HCT116 (cell line): ENCODE data around the gene OTOG. TPM values are rescaled to one million over a fixed set of nuclear protein-coding genes. Genes with fewer than 3 reads are reported as not detected.

ENCODE experiments used
- ATAC-seq: fragments of 200-7000 bp; cut with Tn5 transposase; 2 replicates; pipeline ENCODE4 v1.9.1; 2020; ENCODE audit warnings: mild to moderate bottlenecking, moderate library complexity
- BruUV-seq: library from RNA; stranded (reverse); fragments of 400-500 nt; replicated peaks from 2 replicates; lab custom pipeline; 2021; lab: Mats Ljungman, UMichigan
- CTCF ChIA-PET: fragments of 300-600 bp; sonication (Branson Sonifier 250); formaldehyde crosslinking; loops from one replicate; lab custom pipeline; 2021; ENCODE audit warnings: antibody characterized with exemption; lab: Charles Lee
- POLR2A ChIA-PET: fragments of 300-600, 350-600 bp; sonication (Branson Sonifier 250); formaldehyde crosslinking; loops from one replicate; lab custom pipeline; 2021; ENCODE audit warnings: antibody characterized with exemption; lab: Charles Lee
- RAD21 ChIA-PET, 2 experiments: fragments of 300-600 bp; sonication (Branson Sonifier 250); formaldehyde crosslinking; loops; one replicate each; lab custom pipeline; 2023; ENCODE audit warnings: low total read pairs in 2 of 2; ENCODE audit not compliant: uncharacterized antibody in 2 of 2, unreplicated experiment in 2 of 2, low non-redundant PET in 1 of 2; lab: Charles Lee
- DNase-seq: peaks from one replicate; pipeline ENCODE4 v3.0.0-alpha.2; 2010; ENCODE audit warnings: low read depth, low spot score
- H2AFZ ChIP-seq: fragments of 200-600 bp; shearing (Covaris generic), sonication (generic); 2 replicates; pipeline ENCODE4 v1.6.1; 2017; ENCODE audit warnings: low read depth, mixed run types, mixed read lengths, antibody characterized with exemption, low read length; ENCODE audit not compliant: poor library complexity, severe bottlenecking
- H3K27ac ChIP-seq: 2 replicates; pipeline ENCODE4 v1.5.1; 2012; ENCODE audit warnings: low read depth, low read length
- H3K27me3 ChIP-seq: fragments of 200-600 bp; sonication (generic); 2 replicates; pipeline ENCODE4 v1.6.1; 2016; ENCODE audit warnings: mixed run types, low read length, mixed read lengths; ENCODE audit not compliant: insufficient read depth
- H3K36me3 ChIP-seq, 2 experiments: fragments of 200-500 bp in 1 of 2; fragments of 200-600 bp in 1 of 2; sonication (Bioruptor generic) in 1 of 2; sonication (generic) in 1 of 2; 2 replicates each; pipeline versions ENCODE4 v1.5.1 to v1.6.1; 2014 to 2016; ENCODE audit warnings: low read length in 2 of 2, inconsistent platforms in 1 of 2, mixed read lengths in 1 of 2, mixed run types in 1 of 2; ENCODE audit not compliant: insufficient read depth in 2 of 2, control insufficient read depth in 1 of 2
- H3K4me1 ChIP-seq, 2 experiments: fragments of 200-600 bp in 1 of 2; sonication (generic) in 1 of 2; 2 replicates each; pipeline versions ENCODE4 v1.5.1 to v1.6.1; 2012 to 2017; ENCODE audit warnings: low read length in 2 of 2, inconsistent platforms in 1 of 2, mild to moderate bottlenecking in 1 of 2, mixed read lengths in 1 of 2, mixed run types in 1 of 2, moderate library complexity in 1 of 2; ENCODE audit not compliant: insufficient read depth in 2 of 2, control insufficient read depth in 1 of 2
- H3K4me2 ChIP-seq: fragments of 200-600 bp; sonication (generic); 2 replicates; pipeline ENCODE4 v1.6.1; 2017; ENCODE audit warnings: mixed run types, low read length, mixed read lengths
- H3K4me3 ChIP-seq, 2 experiments: fragments of 200-600 bp in 1 of 2; sonication (generic) in 1 of 2; replicated peaks in 1 of 2; 2 replicates each; pipeline ENCODE4 v1.5.1; 2011 to 2016; ENCODE audit warnings: low read length in 2 of 2, control low read depth in 1 of 2, low read depth in 1 of 2, mild to moderate bottlenecking in 1 of 2, mixed read lengths in 1 of 2, mixed run types in 1 of 2
- H3K79me2 ChIP-seq: fragments of 200-600 bp; sonication (generic); 2 replicates; pipeline ENCODE4 v1.6.1; 2017; ENCODE audit warnings: mild to moderate bottlenecking, mixed run types, low read length, moderate library complexity, mixed read lengths; ENCODE audit not compliant: insufficient read depth
- H3K9ac ChIP-seq: fragments of 200-600 bp; sonication (generic); 2 replicates; pipeline ENCODE4 v1.6.1; 2016; ENCODE audit warnings: low read length, mixed read lengths
- H3K9me2 ChIP-seq: fragments of 200-600 bp; sonication (generic), shearing (Covaris generic); 2 replicates; pipeline ENCODE4 v1.6.1; 2017; ENCODE audit warnings: mixed run types, mild to moderate bottlenecking, moderate library complexity; ENCODE audit not compliant: insufficient read depth
- H3K9me3 ChIP-seq, 2 experiments: fragments of 200-500 bp in 1 of 2; fragments of 200-600 bp in 1 of 2; sonication (Bioruptor generic) in 1 of 2; sonication (generic) in 1 of 2; 2 replicates each; pipeline ENCODE4 v1.6.1; 2014 to 2017; ENCODE audit warnings: low read length in 2 of 2, mixed read lengths in 2 of 2, inconsistent platforms in 1 of 2, low read depth in 1 of 2, mild to moderate bottlenecking in 1 of 2, mixed run types in 1 of 2, moderate library complexity in 1 of 2; ENCODE audit not compliant: control insufficient read depth in 1 of 2, insufficient read depth in 1 of 2
- H4K20me1 ChIP-seq: fragments of 200-600 bp; sonication (generic), shearing (Covaris generic); 2 replicates; pipeline ENCODE4 v1.6.1; 2017; ENCODE audit warnings: mixed run types, mild to moderate bottlenecking, moderate library complexity; ENCODE audit not compliant: insufficient read depth
- CBX3 ChIP-seq: IDR thresholded peaks from 2 replicates; pipeline ENCODE4 v1.6.1; 2012; ENCODE audit warnings: low read depth
- ELF1 ChIP-seq: IDR thresholded peaks from 2 replicates; pipeline ENCODE4 v1.6.1; 2012; ENCODE audit warnings: low read depth, borderline replicate concordance
- FOSL1 ChIP-seq: IDR thresholded peaks from 2 replicates; pipeline ENCODE4 v1.6.1; 2012; ENCODE audit warnings: low read depth
- JUND ChIP-seq: IDR thresholded peaks from 2 replicates; pipeline ENCODE4 v1.6.1; 2012
- SIN3A ChIP-seq: IDR thresholded peaks from 2 replicates; pipeline ENCODE4 v1.6.1; 2012; ENCODE audit warnings: low read depth
- ZFX ChIP-seq: fragments of 450-650 bp; IDR thresholded peaks from 2 replicates; pipeline ENCODE4 v1.6.1; 2017
- intact Hi-C: fragments of 100-400 bp; cut with micrococcal nuclease; formaldehyde crosslinking; loops from 2 replicates; pipeline ENCODE4 v1.10.0; 2022
- total RNA-seq: library from RNA; stranded (reverse); gene quantifications from one replicate; pipeline ENCODE4 v1.2.1, GENCODE V29; 2021; ENCODE audit not compliant: unreplicated experiment
- TF ChIP-seq, protein P1 (sequence below): IDR thresholded peaks from 2 replicates; pipeline ENCODE4 v1.6.1; 2012; ENCODE audit warnings: low read depth
- TF ChIP-seq, protein P2 (sequence below): IDR thresholded peaks from 2 replicates; pipeline ENCODE4 v1.6.1; 2012
- TF ChIP-seq, protein P3 (sequence below): IDR thresholded peaks from 2 replicates; pipeline ENCODE4 v1.6.1; 2011; ENCODE audit warnings: mild to moderate bottlenecking, low read length, moderate library complexity; ENCODE audit not compliant: insufficient replicate concordance; ENCODE audit errors: extremely low read depth

OTOG gene
- total RNA-seq, 1 experiment from 2014 or later = 0.07 TPM

DNA sequence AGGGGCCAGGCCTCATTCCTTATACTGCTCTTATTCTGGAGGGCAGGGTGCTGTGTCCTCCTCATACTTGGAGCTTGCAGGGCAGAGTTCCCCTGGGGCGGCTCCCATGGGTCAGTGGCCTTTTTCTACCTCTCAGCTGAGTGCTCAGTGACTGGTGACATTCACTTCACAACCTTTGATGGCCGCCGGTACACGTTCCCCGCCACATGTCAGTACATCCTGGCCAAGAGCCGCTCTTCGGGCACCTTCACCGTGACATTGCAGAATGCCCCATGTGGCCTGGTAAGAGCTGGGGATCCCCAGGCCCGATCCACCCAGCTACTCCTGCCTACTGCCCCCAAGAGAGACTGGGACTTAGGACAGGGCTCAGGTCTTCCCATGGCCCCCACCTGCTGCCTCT, 14.5 kb downstream of the OTOG start:
- H3K9me2 ChIP-seq = no peaks in the 10 kb centered on the region
- no peaks in the 10 kb centered on the region for H3K79me2 ChIP-seq
- ChIA-PET RAD21 (no interaction called here), CTCF (no interaction called here)
- H3K4me1 ChIP-seq = peaks cover 0 to 5% of the 10 kb centered on the region in 2 experiments; a peak in 2 of 4 replicates
- no peaks in the 10 kb centered on the region for H3K36me3 ChIP-seq
- no peak for ATAC-seq
- no peak overlapping the region for H3K4me2 ChIP-seq
- H3K27ac ChIP-seq = no peak overlapping the region
- intact Hi-C loops = no loop called here
- no peak overlapping the region for H3K9ac ChIP-seq
- no TSS peak for BruUV-seq
- no peaks in the 10 kb centered on the region for H3K9me3 ChIP-seq
- no peak overlapping the region for H2AFZ ChIP-seq
- DNase-seq = no peak
- TF ChIP-seq FOSL1 (no peak), ELF1 (no peak), SIN3A (no peak), CBX3 (no peak), ZFX (no peak), JUND (no peak)
- TF ChIP-seq, protein P1, sequence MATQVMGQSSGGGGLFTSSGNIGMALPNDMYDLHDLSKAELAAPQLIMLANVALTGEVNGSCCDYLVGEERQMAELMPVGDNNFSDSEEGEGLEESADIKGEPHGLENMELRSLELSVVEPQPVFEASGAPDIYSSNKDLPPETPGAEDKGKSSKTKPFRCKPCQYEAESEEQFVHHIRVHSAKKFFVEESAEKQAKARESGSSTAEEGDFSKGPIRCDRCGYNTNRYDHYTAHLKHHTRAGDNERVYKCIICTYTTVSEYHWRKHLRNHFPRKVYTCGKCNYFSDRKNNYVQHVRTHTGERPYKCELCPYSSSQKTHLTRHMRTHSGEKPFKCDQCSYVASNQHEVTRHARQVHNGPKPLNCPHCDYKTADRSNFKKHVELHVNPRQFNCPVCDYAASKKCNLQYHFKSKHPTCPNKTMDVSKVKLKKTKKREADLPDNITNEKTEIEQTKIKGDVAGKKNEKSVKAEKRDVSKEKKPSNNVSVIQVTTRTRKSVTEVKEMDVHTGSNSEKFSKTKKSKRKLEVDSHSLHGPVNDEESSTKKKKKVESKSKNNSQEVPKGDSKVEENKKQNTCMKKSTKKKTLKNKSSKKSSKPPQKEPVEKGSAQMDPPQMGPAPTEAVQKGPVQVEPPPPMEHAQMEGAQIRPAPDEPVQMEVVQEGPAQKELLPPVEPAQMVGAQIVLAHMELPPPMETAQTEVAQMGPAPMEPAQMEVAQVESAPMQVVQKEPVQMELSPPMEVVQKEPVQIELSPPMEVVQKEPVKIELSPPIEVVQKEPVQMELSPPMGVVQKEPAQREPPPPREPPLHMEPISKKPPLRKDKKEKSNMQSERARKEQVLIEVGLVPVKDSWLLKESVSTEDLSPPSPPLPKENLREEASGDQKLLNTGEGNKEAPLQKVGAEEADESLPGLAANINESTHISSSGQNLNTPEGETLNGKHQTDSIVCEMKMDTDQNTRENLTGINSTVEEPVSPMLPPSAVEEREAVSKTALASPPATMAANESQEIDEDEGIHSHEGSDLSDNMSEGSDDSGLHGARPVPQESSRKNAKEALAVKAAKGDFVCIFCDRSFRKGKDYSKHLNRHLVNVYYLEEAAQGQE = no peak
- TF ChIP-seq, protein P2, sequence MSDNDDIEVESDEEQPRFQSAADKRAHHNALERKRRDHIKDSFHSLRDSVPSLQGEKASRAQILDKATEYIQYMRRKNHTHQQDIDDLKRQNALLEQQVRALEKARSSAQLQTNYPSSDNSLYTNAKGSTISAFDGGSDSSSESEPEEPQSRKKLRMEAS = no peak
- TF ChIP-seq, protein P3, sequence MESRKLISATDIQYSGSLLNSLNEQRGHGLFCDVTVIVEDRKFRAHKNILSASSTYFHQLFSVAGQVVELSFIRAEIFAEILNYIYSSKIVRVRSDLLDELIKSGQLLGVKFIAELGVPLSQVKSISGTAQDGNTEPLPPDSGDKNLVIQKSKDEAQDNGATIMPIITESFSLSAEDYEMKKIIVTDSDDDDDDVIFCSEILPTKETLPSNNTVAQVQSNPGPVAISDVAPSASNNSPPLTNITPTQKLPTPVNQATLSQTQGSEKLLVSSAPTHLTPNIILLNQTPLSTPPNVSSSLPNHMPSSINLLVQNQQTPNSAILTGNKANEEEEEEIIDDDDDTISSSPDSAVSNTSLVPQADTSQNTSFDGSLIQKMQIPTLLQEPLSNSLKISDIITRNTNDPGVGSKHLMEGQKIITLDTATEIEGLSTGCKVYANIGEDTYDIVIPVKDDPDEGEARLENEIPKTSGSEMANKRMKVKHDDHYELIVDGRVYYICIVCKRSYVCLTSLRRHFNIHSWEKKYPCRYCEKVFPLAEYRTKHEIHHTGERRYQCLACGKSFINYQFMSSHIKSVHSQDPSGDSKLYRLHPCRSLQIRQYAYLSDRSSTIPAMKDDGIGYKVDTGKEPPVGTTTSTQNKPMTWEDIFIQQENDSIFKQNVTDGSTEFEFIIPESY = no peak
- TF ChIP-seq, all 23 proteins: peak for 0
- H3K4me3 ChIP-seq = no peak overlapping the region
- H4K20me1 ChIP-seq = no peaks in the 10 kb centered on the region
- POLR2A ChIA-PET = no interaction called here
- no peaks in the 10 kb centered on the region for H3K27me3 ChIP-seq
